Stimulated activated CD4-positive, alpha-beta T cell treated with anti-CD3 and anti-CD28 coated beads, Interleukin-12 subunit alpha, Interleukin-12 subunit beta, amount 100 ng/mL, for 24 hours (primary cell): ENCODE measurements around the gene CDKL2.
"Not testable (repeated sequence)": the region's sequence is repeated elsewhere in the genome, so short reads cannot be mapped to it uniquely, and the experiment has no call there.

ENCODE experiments used
- DNase-seq, 2 experiments: peaks; one replicate each; pipeline ENCODE4 v3.0.0-alpha.2; 2020; ENCODE audit warnings: low read depth in 2 of 2

The CDKL2 gene

GRCh38 chr4:75552452-75552851 lies 77.9 kb downstream of the CDKL2 start:
- DNase-seq = no peak

GRCh38 chr4:75549019-75549418 lies 81.3 kb downstream of the CDKL2 start:
- no peak for DNase-seq

GRCh38 chr4:75547647-75548387 lies 82.5 kb downstream of the CDKL2 start:
- DNase-seq = no peak

GRCh38 chr4:75545526-75545925 lies 84.8 kb downstream of the CDKL2 start:
- no peak for DNase-seq

GRCh38 chr4:75544870-75545269 lies 85.5 kb downstream of the CDKL2 start:
- no peak for DNase-seq

- DNase-seq = not testable (repeated sequence)
Observed at GRCh38 chr4:75544220-75544619, 86.1 kb downstream of the CDKL2 start.

- DNase-seq = no peak
Observed at GRCh38 chr4:75542824-75543223, 87.5 kb downstream of the CDKL2 start.

- not testable (repeated sequence) for DNase-seq
Observed at GRCh38 chr4:75537308-75537707, 93.0 kb downstream of the CDKL2 start.

- DNase-seq = not testable (repeated sequence)
Observed at GRCh38 chr4:75533926-75534325, 96.4 kb downstream of the CDKL2 start.

- not testable (repeated sequence) for DNase-seq
Observed at GRCh38 chr4:75533339-75533887, 96.9 kb downstream of the CDKL2 start.

GRCh38 chr4:75531536-75532143 lies 98.7 kb downstream of the CDKL2 start:
- DNase-seq = not testable (repeated sequence)

GRCh38 chr4:75530556-75531322 lies 99.6 kb downstream of the CDKL2 start:
- DNase-seq = no peak
